ENCODE results near the gene ICOS.

DNA sequence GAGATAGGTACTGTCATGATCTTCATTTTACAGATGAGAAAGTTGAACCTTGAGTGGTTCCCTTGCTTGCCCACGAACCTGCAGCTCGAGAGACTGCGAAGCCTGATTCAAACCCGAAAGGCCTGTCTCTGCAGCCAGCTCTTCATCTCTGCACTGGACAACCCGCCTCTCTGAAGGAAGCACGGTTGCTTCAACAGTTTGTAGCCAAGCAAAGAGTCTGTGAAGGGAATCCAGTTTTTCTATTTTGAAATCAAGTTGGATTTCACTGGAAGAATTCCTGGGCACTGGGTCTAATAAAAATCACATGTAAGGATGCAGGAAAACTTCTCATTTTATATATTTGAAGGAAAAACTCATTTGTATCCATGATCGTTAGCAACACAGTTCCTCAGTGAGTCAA, 21.3 kb upstream of the ICOS start:
- no peak for TF ChIP-seq EZH2phosphoT487 (conservative IDR thresholded peaks at IDR 0.05; ENCODE audit: low read length)
- TF ChIP-seq, protein P1, sequence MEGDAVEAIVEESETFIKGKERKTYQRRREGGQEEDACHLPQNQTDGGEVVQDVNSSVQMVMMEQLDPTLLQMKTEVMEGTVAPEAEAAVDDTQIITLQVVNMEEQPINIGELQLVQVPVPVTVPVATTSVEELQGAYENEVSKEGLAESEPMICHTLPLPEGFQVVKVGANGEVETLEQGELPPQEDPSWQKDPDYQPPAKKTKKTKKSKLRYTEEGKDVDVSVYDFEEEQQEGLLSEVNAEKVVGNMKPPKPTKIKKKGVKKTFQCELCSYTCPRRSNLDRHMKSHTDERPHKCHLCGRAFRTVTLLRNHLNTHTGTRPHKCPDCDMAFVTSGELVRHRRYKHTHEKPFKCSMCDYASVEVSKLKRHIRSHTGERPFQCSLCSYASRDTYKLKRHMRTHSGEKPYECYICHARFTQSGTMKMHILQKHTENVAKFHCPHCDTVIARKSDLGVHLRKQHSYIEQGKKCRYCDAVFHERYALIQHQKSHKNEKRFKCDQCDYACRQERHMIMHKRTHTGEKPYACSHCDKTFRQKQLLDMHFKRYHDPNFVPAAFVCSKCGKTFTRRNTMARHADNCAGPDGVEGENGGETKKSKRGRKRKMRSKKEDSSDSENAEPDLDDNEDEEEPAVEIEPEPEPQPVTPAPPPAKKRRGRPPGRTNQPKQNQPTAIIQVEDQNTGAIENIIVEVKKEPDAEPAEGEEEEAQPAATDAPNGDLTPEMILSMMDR (IDR thresholded peaks at IDR 0.05; ENCODE audit: insufficient read depth, low read length, poor library complexity, severe bottlenecking), result no peak

Measured in SU-DHL-6 (cell line).